GM23338 (cell line): ENCODE data around the gene ONECUT1. TPM values are rescaled to one million over a fixed set of nuclear protein-coding genes. Genes with fewer than 3 reads are reported as not detected.

Source experiments
- ATAC-seq: fragments of 200-7000 bp; cut with Tn5 transposase; 3 replicates; pipeline ENCODE4 v1.9.1; 2020
- DNase-seq: peaks from one replicate; pipeline ENCODE4 v3.0.0-alpha.2; 2015; ENCODE audit warnings: low spot score
- H2AFZ ChIP-seq: fragments of 200-600 bp; sonication (generic); 2 replicates; pipeline ENCODE4 v1.8.0; 2016; ENCODE audit warnings: antibody characterized with exemption, mild to moderate bottlenecking, moderate library complexity
- H3F3A ChIP-seq: fragments of 200-600 bp; sonication (generic); replicated peaks from 2 replicates; pipeline ENCODE4 v1.8.0; 2017; ENCODE audit warnings: antibody characterized with exemption, mixed run types, low read depth
- H3K27ac ChIP-seq: fragments of 200-600 bp; sonication (generic); 2 replicates; pipeline ENCODE4 v1.6.1; 2016; ENCODE audit warnings: low read depth
- H3K27me3 ChIP-seq: fragments of 200-600 bp; sonication (generic); 2 replicates; pipeline ENCODE4 v1.8.0; 2016; ENCODE audit warnings: mild to moderate bottlenecking, mixed run types, moderate library complexity; ENCODE audit not compliant: insufficient read depth
- H3K36me3 ChIP-seq: fragments of 200-600 bp; sonication (generic); 2 replicates; pipeline ENCODE4 v1.8.0; 2016; ENCODE audit warnings: mild to moderate bottlenecking; ENCODE audit not compliant: insufficient read depth
- H3K4me1 ChIP-seq: fragments of 200-600 bp; sonication (generic); 2 replicates; pipeline ENCODE4 v1.8.0; 2016; ENCODE audit warnings: mild to moderate bottlenecking, moderate library complexity; ENCODE audit not compliant: insufficient read depth
- H3K4me2 ChIP-seq: fragments of 200-600 bp; sonication (generic); 2 replicates; pipeline ENCODE4 v1.7.1; 2017; ENCODE audit warnings: mixed run types
- H3K4me3 ChIP-seq: fragments of 200-600 bp; sonication (generic); 2 replicates; pipeline ENCODE4 v1.6.1; 2016; ENCODE audit warnings: mixed run types
- H3K79me2 ChIP-seq: fragments of 200-600 bp; sonication (generic); replicated peaks from 2 replicates; pipeline ENCODE4 v1.8.0; 2017; ENCODE audit warnings: mild to moderate bottlenecking; ENCODE audit not compliant: insufficient read depth
- H3K9me2 ChIP-seq: fragments of 200-600 bp; sonication (generic); 2 replicates; pipeline ENCODE4 v1.8.0; 2017; ENCODE audit not compliant: insufficient read depth
- H4K20me1 ChIP-seq: fragments of 200-600 bp; sonication (generic); replicated peaks from 2 replicates; pipeline ENCODE4 v1.8.0; 2017; ENCODE audit warnings: mild to moderate bottlenecking; ENCODE audit not compliant: insufficient read depth
- H3K27ac Mint-ChIP-seq: 2 replicates; pipeline ENCODE4 v1.8.0; 2020; ENCODE audit warnings: inconsistent platforms, mild to moderate bottlenecking, moderate library complexity, mixed read lengths
- H3K27me3 Mint-ChIP-seq: 3 replicates; pipeline ENCODE4 v1.8.0; 2022; ENCODE audit warnings: low read depth, mild to moderate bottlenecking, moderate library complexity, mixed read lengths, inconsistent platforms; ENCODE audit not compliant: insufficient read depth, poor library complexity
- H3K36me3 Mint-ChIP-seq: 3 replicates; pipeline ENCODE4 v1.8.0; 2021; ENCODE audit warnings: low read depth, mild to moderate bottlenecking, inconsistent platforms, moderate library complexity, mixed read lengths
- H3K4me1 Mint-ChIP-seq: 3 replicates; pipeline ENCODE4 v1.8.0; 2020; ENCODE audit warnings: mild to moderate bottlenecking, inconsistent platforms, mixed read lengths
- H3K4me3 Mint-ChIP-seq: 3 replicates; pipeline ENCODE4 v1.8.0; 2021; ENCODE audit warnings: moderate library complexity, mild to moderate bottlenecking, inconsistent platforms, mixed read lengths
- H3K9me3 Mint-ChIP-seq: 3 replicates; pipeline ENCODE4 v1.8.0; 2020; ENCODE audit warnings: moderate library complexity, mild to moderate bottlenecking, inconsistent platforms, mixed read lengths
- CREB1 ChIP-seq: fragments of 250-450 bp; sonication (Bioruptor Pico); IDR thresholded peaks from 2 replicates; pipeline ENCODE4 v1.5.0; 2020; ENCODE audit warnings: low read depth, mild to moderate bottlenecking, moderate library complexity
- CTCF ChIP-seq, 2 experiments: fragments of 200-600 bp in 1 of 2; sonication (generic) in 1 of 2; conservative IDR thresholded peaks; 2 replicates each; pipeline versions ENCODE4 v1.5.1 to v1.6.1; 2016 to 2017; ENCODE audit warnings: antibody characterized with exemption in 2 of 2, low read depth in 2 of 2, mild to moderate bottlenecking in 2 of 2, moderate library complexity in 1 of 2
- EZH2 ChIP-seq: fragments of 200-600 bp; sonication (generic); IDR thresholded peaks from one replicate; pipeline ENCODE4 v1.8.0; 2017; ENCODE audit warnings: antibody characterized with exemption, mild to moderate bottlenecking, low read depth; ENCODE audit not compliant: unreplicated experiment
- STAT1 ChIP-seq: IDR thresholded peaks from one replicate; pipeline ENCODE4 v1.6.1; 2016; ENCODE audit warnings: antibody characterized with exemption; ENCODE audit not compliant: unreplicated experiment
- ZNF114 ChIP-seq: fragments of 250-450 bp; sonication (Bioruptor Pico); IDR thresholded peaks from 2 replicates; pipeline ENCODE4 v1.5.0; 2020; ENCODE audit warnings: mild to moderate bottlenecking, moderate library complexity
- ZNF331 ChIP-seq: fragments of 250-450 bp; sonication (Bioruptor Pico); IDR thresholded peaks from 2 replicates; pipeline ENCODE4 v1.5.0; 2020; ENCODE audit warnings: low read depth, mild to moderate bottlenecking, moderate library complexity
- polyA plus RNA-seq: library from polyadenylated mRNA; unstranded; fragments of >200 nt; fragmentation: Nextera tagmentation; extraction: Ambion mirVana; gene quantifications from 2 replicates; pipeline ENCODE4 v1.2.1, GENCODE V29; 2016
- total RNA-seq: library from RNA; depleted of rRNA; stranded (reverse); fragments of >200 nt; shearing (Covaris generic); gene quantifications from 2 replicates; pipeline ENCODE4 v1.2.3, GENCODE V29; 2014
- TF ChIP-seq, protein P1 (sequence below): fragments of 250-450 bp; sonication (Bioruptor Pico); IDR thresholded peaks from 2 replicates; pipeline ENCODE4 v1.5.0; 2020; ENCODE audit warnings: mild to moderate bottlenecking, moderate library complexity

ONECUT1 gene
- total and polyA plus RNA-seq, 2 experiments from 2014 or later: 4.3 to 9.4 TPM

DNA sequence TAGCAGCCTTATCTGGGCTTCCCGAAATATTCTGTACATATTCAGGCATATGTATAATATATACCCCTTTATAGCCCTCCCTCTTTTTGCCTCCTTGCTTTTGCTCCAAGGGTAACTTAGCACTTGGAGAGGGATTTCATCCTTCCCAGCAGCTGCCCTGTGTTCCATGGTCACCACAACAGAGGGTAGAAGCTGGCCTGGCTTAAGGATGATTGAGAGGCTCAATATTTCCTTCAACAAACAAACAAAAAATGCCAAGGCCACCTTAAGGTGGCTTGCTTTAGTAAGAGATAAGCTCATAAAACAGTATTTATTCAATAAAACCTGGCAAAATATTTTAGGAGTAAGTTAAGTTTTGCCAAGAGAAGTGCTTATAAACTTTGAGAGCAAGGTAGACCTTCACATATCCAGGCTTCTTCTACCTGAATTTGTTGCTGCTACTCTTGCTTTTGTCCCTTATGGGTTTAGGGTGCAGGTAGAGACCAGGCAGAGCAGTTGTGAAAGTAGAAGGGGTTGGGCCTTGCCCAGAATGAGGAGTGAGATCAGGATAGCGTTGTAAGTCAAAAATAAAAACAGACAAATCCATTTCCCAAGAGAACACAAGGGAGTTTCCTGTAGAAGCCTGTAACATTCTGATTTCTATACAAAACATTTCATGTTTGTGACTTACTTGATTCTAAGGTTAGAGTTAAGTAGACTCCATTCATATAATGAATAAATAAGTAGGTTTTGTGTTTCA is 58.2 kb downstream of the ONECUT1 start (continued):
- TF ChIP-seq, protein P1, sequence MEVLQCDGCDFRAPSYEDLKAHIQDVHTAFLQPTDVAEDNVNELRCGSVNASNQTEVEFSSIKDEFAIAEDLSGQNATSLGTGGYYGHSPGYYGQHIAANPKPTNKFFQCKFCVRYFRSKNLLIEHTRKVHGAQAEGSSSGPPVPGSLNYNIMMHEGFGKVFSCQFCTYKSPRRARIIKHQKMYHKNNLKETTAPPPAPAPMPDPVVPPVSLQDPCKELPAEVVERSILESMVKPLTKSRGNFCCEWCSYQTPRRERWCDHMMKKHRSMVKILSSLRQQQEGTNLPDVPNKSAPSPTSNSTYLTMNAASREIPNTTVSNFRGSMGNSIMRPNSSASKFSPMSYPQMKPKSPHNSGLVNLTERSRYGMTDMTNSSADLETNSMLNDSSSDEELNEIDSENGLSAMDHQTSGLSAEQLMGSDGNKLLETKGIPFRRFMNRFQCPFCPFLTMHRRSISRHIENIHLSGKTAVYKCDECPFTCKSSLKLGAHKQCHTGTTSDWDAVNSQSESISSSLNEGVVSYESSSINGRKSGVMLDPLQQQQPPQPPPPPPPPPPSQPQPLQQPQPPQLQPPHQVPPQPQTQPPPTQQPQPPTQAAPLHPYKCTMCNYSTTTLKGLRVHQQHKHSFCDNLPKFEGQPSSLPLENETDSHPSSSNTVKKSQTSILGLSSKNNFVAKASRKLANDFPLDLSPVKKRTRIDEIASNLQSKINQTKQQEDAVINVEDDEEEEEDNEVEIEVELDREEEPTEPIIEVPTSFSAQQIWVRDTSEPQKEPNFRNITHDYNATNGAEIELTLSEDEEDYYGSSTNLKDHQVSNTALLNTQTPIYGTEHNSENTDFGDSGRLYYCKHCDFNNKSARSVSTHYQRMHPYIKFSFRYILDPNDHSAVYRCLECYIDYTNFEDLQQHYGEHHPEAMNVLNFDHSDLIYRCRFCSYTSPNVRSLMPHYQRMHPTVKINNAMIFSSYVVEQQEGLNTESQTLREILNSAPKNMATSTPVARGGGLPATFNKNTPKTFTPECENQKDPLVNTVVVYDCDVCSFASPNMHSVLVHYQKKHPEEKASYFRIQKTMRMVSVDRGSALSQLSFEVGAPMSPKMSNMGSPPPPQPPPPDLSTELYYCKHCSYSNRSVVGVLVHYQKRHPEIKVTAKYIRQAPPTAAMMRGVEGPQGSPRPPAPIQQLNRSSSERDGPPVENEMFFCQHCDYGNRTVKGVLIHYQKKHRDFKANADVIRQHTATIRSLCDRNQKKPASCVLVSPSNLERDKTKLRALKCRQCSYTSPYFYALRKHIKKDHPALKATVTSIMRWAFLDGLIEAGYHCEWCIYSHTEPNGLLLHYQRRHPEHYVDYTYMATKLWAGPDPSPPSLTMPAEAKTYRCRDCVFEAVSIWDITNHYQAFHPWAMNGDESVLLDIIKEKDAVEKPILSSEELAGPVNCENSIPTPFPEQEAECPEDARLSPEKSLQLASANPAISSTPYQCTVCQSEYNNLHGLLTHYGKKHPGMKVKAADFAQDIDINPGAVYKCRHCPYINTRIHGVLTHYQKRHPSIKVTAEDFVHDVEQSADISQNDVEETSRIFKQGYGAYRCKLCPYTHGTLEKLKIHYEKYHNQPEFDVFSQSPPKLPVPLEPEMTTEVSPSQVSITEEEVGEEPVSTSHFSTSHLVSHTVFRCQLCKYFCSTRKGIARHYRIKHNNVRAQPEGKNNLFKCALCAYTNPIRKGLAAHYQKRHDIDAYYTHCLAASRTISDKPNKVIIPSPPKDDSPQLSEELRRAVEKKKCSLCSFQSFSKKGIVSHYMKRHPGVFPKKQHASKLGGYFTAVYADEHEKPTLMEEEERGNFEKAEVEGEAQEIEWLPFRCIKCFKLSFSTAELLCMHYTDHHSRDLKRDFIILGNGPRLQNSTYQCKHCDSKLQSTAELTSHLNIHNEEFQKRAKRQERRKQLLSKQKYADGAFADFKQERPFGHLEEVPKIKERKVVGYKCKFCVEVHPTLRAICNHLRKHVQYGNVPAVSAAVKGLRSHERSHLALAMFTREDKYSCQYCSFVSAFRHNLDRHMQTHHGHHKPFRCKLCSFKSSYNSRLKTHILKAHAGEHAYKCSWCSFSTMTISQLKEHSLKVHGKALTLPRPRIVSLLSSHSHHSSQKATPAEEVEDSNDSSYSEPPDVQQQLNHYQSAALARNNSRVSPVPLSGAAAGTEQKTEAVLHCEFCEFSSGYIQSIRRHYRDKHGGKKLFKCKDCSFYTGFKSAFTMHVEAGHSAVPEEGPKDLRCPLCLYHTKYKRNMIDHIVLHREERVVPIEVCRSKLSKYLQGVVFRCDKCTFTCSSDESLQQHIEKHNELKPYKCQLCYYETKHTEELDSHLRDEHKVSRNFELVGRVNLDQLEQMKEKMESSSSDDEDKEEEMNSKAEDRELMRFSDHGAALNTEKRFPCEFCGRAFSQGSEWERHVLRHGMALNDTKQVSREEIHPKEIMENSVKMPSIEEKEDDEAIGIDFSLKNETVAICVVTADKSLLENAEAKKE (CRISPR knock-in tag): no peak

DNA sequence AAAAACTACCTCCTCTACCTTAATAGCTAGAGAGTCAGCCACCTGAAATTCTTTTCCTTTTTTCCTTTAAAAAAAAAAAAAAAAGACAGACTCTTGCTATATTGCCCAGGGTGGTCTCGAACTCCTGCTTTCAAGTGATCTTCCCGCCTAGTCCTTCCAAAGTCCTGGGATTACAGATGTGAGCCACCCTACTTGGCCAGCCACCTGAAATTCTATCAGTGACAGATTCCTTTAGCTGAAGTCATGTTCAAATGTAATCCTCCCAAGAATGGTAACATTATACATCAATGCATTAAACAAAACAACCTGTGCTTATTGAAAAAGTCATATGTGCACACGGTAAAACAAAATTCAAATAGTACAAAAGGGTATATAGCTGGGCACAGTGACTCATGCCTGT is 59.1 kb downstream of the ONECUT1 start:
- no peaks in the 10 kb centered on the region for H3K27me3 ChIP-seq
- H3K27ac ChIP-seq: no peak overlapping the region
- H3K4me1 ChIP-seq: peaks cover 24% of the 10 kb centered on the region
- peaks cover 3% of the 10 kb centered on the region; the same call in 1 of the 3 replicates for H3K9me3 Mint-ChIP-seq
- H3K79me2 ChIP-seq: no peaks in the 10 kb centered on the region
- H2AFZ ChIP-seq: no peak overlapping the region
- H3K4me1 Mint-ChIP-seq: peaks cover 18% of the 10 kb centered on the region
- H3K4me3 ChIP-seq: no peak overlapping the region
- H3K36me3 ChIP-seq: no peaks in the 10 kb centered on the region
- no peaks in the 10 kb centered on the region; the same call in 2 of the 3 replicates for H3K36me3 Mint-ChIP-seq
- H3K27ac Mint-ChIP-seq: no peak overlapping the region
- no peaks in the 10 kb centered on the region for H3F3A ChIP-seq
- DNase-seq (no peak), ATAC-seq (no peak)
- H3K27me3 Mint-ChIP-seq: peaks cover 1% of the 10 kb centered on the region
- no peak overlapping the region for H3K4me3 Mint-ChIP-seq
- H3K9me2 ChIP-seq: no peaks in the 10 kb centered on the region
- no peak overlapping the region for H3K4me2 ChIP-seq
- no peaks in the 10 kb centered on the region for H4K20me1 ChIP-seq
- TF ChIP-seq, protein P1 (CRISPR knock-in tag): no peak
- TF ChIP-seq ZNF331 (CRISPR knock-in tag): no peak
- TF ChIP-seq CTCF (conservative IDR thresholded peaks at IDR 0.05; ENCODE audit: low read depth in 2 of 2): no peak
- TF ChIP-seq ZNF114: no peak
- no peak for TF ChIP-seq EZH2
- TF ChIP-seq CREB1 (CRISPR knock-in tag): no peak
- TF ChIP-seq STAT1: no peak
